Measurements from ENCODE around the gene TMEM108.

Gene TMEM108

GRCh38 chr3:133360476-133360875 is 322.3 kb downstream of the TMEM108 start:
- DNase-seq (ENCODE audit: low spot score): no peak
- in situ Hi-C loops (cut with MboI; ENCODE audit: low pct_unique_long_range_greater_than_20kb, low sequenced_read_pairs, unreplicated experiment): no loop called here
- TF ChIP-seq CTCF (IDR thresholded peaks at IDR 0.05; ENCODE audit: extremely low read depth, insufficient read depth, missing control alignments): no peak

DNA sequence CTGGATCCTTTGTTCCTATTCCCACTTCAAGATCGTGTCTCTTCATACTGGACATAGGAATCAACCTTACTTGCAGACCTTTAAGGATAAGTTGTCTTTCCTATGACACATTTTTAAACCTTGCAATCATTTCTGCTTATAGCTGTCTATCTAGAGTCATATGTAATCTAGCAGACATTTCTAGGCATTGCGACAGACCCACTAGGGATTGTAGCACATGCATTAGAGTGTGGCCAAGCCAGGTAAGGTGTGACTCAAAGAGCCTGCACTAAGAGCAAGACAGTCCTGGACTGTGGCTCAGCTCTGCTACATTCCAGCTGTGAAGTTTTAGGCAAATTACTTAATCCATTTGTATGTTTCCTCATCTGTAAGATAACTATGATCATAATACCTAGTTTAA is 322.8 kb downstream of the TMEM108 start:
- in situ Hi-C loops (cut with MboI; ENCODE audit: low pct_unique_long_range_greater_than_20kb, low sequenced_read_pairs, unreplicated experiment): no loop called here
- no peak for DNase-seq (ENCODE audit: low spot score)
- no peak for TF ChIP-seq CTCF (IDR thresholded peaks at IDR 0.05; ENCODE audit: extremely low read depth, insufficient read depth, missing control alignments)

GRCh38 chr3:133361435-133361834 is 323.2 kb downstream of the TMEM108 start:
- no peak for TF ChIP-seq CTCF (IDR thresholded peaks at IDR 0.05; ENCODE audit: extremely low read depth, insufficient read depth, missing control alignments)
- no peak for DNase-seq (ENCODE audit: low spot score)
- in situ Hi-C loops (cut with MboI; ENCODE audit: low pct_unique_long_range_greater_than_20kb, low sequenced_read_pairs, unreplicated experiment): no loop called here

GRCh38 chr3:133362539-133362938 is 324.3 kb downstream of the TMEM108 start:
- DNase-seq (ENCODE audit: low spot score): no peak
- in situ Hi-C loops (cut with MboI; ENCODE audit: low pct_unique_long_range_greater_than_20kb, low sequenced_read_pairs, unreplicated experiment): no loop called here
- no peak for TF ChIP-seq CTCF (IDR thresholded peaks at IDR 0.05; ENCODE audit: extremely low read depth, insufficient read depth, missing control alignments)

DNA sequence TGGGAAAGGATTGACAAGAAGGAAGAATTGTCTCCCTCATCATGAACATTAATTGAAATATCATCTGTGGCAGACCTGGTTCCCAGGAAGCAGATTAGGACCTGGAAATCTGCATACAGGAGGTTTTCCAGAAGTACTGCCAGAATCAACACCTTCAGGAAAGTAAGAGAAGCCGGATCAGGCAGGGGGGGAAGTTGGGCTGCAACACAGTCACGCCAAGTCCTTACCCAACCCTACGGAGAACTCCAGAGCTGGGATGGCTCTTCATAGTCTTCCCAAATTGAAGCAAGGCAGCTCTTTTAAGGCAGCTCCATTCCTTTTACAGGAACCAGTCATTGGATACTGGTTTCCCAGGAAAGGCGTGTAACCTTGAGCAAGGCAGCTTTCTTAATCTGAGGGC is 326.5 kb downstream of the TMEM108 start:
- no peak for TF ChIP-seq CTCF (IDR thresholded peaks at IDR 0.05; ENCODE audit: extremely low read depth, insufficient read depth, missing control alignments)
- in situ Hi-C loops (cut with MboI; ENCODE audit: low pct_unique_long_range_greater_than_20kb, low sequenced_read_pairs, unreplicated experiment): no loop called here
- no peak for DNase-seq (ENCODE audit: low spot score)

GRCh38 chr3:133366921-133367320 is 328.7 kb downstream of the TMEM108 start:
- TF ChIP-seq CTCF (IDR thresholded peaks at IDR 0.05; ENCODE audit: extremely low read depth, insufficient read depth, missing control alignments): no peak
- DNase-seq (ENCODE audit: low spot score): no peak
- in situ Hi-C loops (cut with MboI; ENCODE audit: low pct_unique_long_range_greater_than_20kb, low sequenced_read_pairs, unreplicated experiment): no loop called here

DNA sequence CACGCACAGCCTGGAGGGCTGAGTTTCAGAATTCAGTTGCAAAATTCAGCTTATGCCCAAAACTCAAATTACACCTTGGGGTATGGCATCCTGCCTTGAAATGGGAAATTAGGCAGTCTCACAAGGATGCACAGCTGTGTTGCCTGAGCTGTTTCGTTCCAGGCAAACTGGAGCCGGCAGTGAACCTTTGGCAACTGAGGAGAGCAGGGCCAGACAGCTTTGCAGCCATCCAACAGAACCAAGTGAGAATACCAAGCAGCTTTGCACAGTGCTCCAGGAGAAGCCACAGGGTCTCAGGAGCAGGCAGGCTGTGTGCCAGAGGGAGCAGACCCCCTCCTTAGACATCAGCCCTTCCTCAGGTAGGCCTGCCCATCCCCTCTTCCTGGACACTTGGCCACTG is 329.2 kb downstream of the TMEM108 start:
- TF ChIP-seq CTCF (IDR thresholded peaks at IDR 0.05; ENCODE audit: extremely low read depth, insufficient read depth, missing control alignments): no peak
- DNase-seq (ENCODE audit: low spot score): no peak
- in situ Hi-C loops (cut with MboI; ENCODE audit: low pct_unique_long_range_greater_than_20kb, low sequenced_read_pairs, unreplicated experiment): no loop called here

Measured in GM13977 (cell line).